Measurements from ENCODE around the gene PNKP. TPM values are rescaled to one million over a fixed set of nuclear protein-coding genes. Genes with fewer than 3 reads are reported as not detected.
A peak's percentile ranks its signal among the peaks of the same experiment; 100 is the strongest.

The PNKP gene
- total and polyA plus RNA-seq, 9 of the 15 experiments (the other 6 are each of a cell fraction or from before 2014, with no cell fraction given) = 2.8 to 85.4 (median 25.3) TPM

DNA sequence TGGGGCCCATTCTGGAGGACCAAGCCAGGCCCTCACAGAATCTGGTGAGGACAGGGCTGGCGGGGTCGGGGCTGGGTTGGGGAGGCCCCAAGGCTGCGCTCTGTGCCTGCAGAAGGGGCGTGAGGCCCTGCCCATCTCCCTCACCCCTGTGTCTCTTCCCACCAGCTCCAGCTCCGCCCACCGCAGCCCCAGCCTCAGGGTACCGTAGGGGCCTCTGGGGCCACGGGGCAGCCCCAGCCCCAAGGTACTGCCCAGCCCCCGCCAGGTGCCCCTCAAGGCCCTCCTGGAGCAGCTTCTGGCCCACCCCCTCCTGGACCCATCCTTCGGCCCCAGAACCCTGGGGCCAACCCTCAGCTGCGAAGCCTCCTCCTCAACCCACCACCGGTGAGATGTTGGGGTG lies 31.8 kb downstream of the PNKP start:
- H3K79me2 ChIP-seq (ENCODE audit: control insufficient read depth, insufficient read depth, low read length) = no peaks in the 10 kb centered on the region
- intact Hi-C loops (cut with micrococcal nuclease) (no loop called here), in situ Hi-C loops (cut with MboI) (no loop called here)
- ATAC-seq (no peak), FAIRE-seq (no peak), DNase-seq (ENCODE audit: extremely low read depth in 1 of 4, low spot score in 3 of 4) (no peak)
- WGBS (ENCODE audit: insufficient coverage, low coverage, missing lambda C conversion rate) = 96% methylated on average over 4 of the region's 12 CpGs
- no TSS peak for BruUV-seq (replicated peaks)
- H4K20me1 ChIP-seq (replicated peaks; ENCODE audit: control insufficient read depth, insufficient read depth, low read length) = no peaks in the 10 kb centered on the region
- H2AFZ ChIP-seq (ENCODE audit: low read depth, low read length) = no peak overlapping the region
- H3K4me3 ChIP-seq = no peak overlapping the region
- TF ChIP-seq POLR3G (IDR thresholded peaks at IDR 0.05; ENCODE audit: extremely low read depth, insufficient read length, insufficient replicate concordance) = no peak
- TF ChIP-seq ZNF707 (CRISPR knock-in tag; conservative IDR thresholded peaks at IDR 0.05) = no peak
- TF ChIP-seq, protein P1, sequence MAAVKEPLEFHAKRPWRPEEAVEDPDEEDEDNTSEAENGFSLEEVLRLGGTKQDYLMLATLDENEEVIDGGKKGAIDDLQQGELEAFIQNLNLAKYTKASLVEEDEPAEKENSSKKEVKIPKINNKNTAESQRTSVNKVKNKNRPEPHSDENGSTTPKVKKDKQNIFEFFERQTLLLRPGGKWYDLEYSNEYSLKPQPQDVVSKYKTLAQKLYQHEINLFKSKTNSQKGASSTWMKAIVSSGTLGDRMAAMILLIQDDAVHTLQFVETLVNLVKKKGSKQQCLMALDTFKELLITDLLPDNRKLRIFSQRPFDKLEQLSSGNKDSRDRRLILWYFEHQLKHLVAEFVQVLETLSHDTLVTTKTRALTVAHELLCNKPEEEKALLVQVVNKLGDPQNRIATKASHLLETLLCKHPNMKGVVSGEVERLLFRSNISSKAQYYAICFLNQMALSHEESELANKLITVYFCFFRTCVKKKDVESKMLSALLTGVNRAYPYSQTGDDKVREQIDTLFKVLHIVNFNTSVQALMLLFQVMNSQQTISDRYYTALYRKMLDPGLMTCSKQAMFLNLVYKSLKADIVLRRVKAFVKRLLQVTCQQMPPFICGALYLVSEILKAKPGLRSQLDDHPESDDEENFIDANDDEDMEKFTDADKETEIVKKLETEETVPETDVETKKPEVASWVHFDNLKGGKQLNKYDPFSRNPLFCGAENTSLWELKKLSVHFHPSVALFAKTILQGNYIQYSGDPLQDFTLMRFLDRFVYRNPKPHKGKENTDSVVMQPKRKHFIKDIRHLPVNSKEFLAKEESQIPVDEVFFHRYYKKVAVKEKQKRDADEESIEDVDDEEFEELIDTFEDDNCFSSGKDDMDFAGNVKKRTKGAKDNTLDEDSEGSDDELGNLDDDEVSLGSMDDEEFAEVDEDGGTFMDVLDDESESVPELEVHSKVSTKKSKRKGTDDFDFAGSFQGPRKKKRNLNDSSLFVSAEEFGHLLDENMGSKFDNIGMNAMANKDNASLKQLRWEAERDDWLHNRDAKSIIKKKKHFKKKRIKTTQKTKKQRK (IDR thresholded peaks at IDR 0.05; ENCODE audit: borderline replicate concordance, low read depth, low read length) = no peak
- TF ChIP-seq HDAC2 (IDR thresholded peaks at IDR 0.05) = no peak
- TF ChIP-seq ZNF232 (CRISPR knock-in tag; IDR thresholded peaks at IDR 0.05) = no peak
- no peak for TF ChIP-seq ASH1L (IDR thresholded peaks at IDR 0.05; ENCODE audit: borderline replicate concordance, low read depth, partially characterized antibody)
- TF ChIP-seq ZNF444 (CRISPR knock-in tag; IDR thresholded peaks at IDR 0.05) = no peak
- no peak for TF ChIP-seq KAT7 (CRISPR knock-in tag; IDR thresholded peaks at IDR 0.05; ENCODE audit: borderline replicate concordance)
- TF ChIP-seq, protein P2, sequence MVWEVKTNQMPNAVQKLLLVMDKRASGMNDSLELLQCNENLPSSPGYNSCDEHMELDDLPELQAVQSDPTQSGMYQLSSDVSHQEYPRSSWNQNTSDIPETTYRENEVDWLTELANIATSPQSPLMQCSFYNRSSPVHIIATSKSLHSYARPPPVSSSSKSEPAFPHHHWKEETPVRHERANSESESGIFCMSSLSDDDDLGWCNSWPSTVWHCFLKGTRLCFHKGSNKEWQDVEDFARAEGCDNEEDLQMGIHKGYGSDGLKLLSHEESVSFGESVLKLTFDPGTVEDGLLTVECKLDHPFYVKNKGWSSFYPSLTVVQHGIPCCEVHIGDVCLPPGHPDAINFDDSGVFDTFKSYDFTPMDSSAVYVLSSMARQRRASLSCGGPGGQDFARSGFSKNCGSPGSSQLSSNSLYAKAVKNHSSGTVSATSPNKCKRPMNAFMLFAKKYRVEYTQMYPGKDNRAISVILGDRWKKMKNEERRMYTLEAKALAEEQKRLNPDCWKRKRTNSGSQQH (CRISPR knock-in tag; IDR thresholded peaks at IDR 0.05) = no peak
- H3K9ac ChIP-seq (ENCODE audit: insufficient read depth in 1 of 2, low read depth in 2 of 2, low read length in 2 of 2) = peak overlapping the region in 1 of 2 experiments; percentile 33; a peak in 1 of 4 replicates
- no peak overlapping the region for H3K27ac ChIP-seq (ENCODE audit: extremely low read depth, low read depth, low read length)
- H3K4me1 ChIP-seq (replicated peaks in 1 of 2; ENCODE audit: control insufficient read depth in 2 of 2, insufficient read depth in 2 of 2, low read length in 2 of 2) = peaks cover 0 to 16% of the 10 kb centered on the region in 2 experiments; a peak in 1 of 5 replicates
- H3K27me3 ChIP-seq (ENCODE audit: control insufficient read depth in 2 of 2, insufficient read depth in 2 of 2, low read length in 2 of 2) = no peaks in the 10 kb centered on the region
- peaks cover 93% of the 10 kb centered on the region for H3K36me3 ChIP-seq (ENCODE audit: control insufficient read depth, insufficient read depth, low read length)
- ChIA-PET POLR2A (interaction anchor here (0.9 kb wide), 3 partner anchors 8 to 15 kb away, joined by 3 to 5 read pairs (median 5); no protein-coding TSS in a partner anchor), CTCF (ENCODE audit: low intra/inter-chr PET ratio) (no interaction called here)
- H3K9me3 ChIP-seq (replicated peaks; ENCODE audit: control insufficient read depth, insufficient read depth, low read depth, low read length) = no peaks in the 10 kb centered on the region
- H3K4me2 ChIP-seq (ENCODE audit: insufficient read depth, low read length) = no peak overlapping the region
- peaks cover 2% of the 10 kb centered on the region for H3K9me1 ChIP-seq (ENCODE audit: control insufficient read depth, insufficient read depth, low read length)
